ENCODE measurements around the gene FBXO3. TPM values are rescaled to one million over a fixed set of nuclear protein-coding genes. Genes with fewer than 3 reads are reported as not detected.

Gene FBXO3
- total RNA-seq, 1 donor from 2014 or later, result 29.7 TPM

GRCh38 chr11:33761471-33761870, 12.8 kb downstream of the FBXO3 start:
- no peak for DNase-seq (ENCODE audit: extremely low spot score in 2 of 2)
- Histone ChIP-seq H3K27me3 (no peaks in the 10 kb centered on the region), H3K4me1 (no peaks in the 10 kb centered on the region), H3K9me3 (no peaks in the 10 kb centered on the region), H3K27ac (no peak overlapping the region), H3K4me3 (no peak overlapping the region), H3K36me3 (peaks cover 0 to 78% of the 10 kb centered on the region in 2 donors)
- TF ChIP-seq POLR2A (IDR thresholded peaks at IDR 0.05), result no peak
- TF ChIP-seq CTCF (IDR thresholded peaks at IDR 0.05), result no peak
- TF ChIP-seq POLR2AphosphoS5 (IDR thresholded peaks at IDR 0.05; ENCODE audit: insufficient read depth in 1 of 2, low read depth in 1 of 2), result no peak
- intact Hi-C loops (cut with DNase I), result no loop called here

- peaks cover 0 to 69% of the 10 kb centered on the region in 2 donors for H3K36me3 ChIP-seq
- no peak overlapping the region for H3K27ac ChIP-seq
- no peak overlapping the region for H3K4me3 ChIP-seq
- DNase-seq (ENCODE audit: extremely low spot score in 2 of 2), result no peak
- intact Hi-C loops (cut with DNase I), result no loop called here
- no peaks in the 10 kb centered on the region for H3K9me3 ChIP-seq
- TF ChIP-seq CTCF (IDR thresholded peaks at IDR 0.05) (no peak), POLR2AphosphoS5 (IDR thresholded peaks at IDR 0.05; ENCODE audit: insufficient read depth in 1 of 2, low read depth in 1 of 2) (no peak), POLR2A (IDR thresholded peaks at IDR 0.05) (no peak)
- H3K4me1 ChIP-seq, result no peaks in the 10 kb centered on the region
- no peaks in the 10 kb centered on the region for H3K27me3 ChIP-seq
Measured at GRCh38 chr11:33753304-33753967, 20.9 kb downstream of the FBXO3 start.

- Histone ChIP-seq H3K4me3 (no peak overlapping the region), H3K36me3 (peaks cover 0 to 62% of the 10 kb centered on the region in 2 donors), H3K27ac (no peak overlapping the region), H3K27me3 (no peaks in the 10 kb centered on the region), H3K9me3 (no peaks in the 10 kb centered on the region), H3K4me1 (no peaks in the 10 kb centered on the region)
- intact Hi-C loops (cut with DNase I), result no loop called here
- TF ChIP-seq CTCF (IDR thresholded peaks at IDR 0.05), result no peak
- no peak for TF ChIP-seq POLR2AphosphoS5 (IDR thresholded peaks at IDR 0.05; ENCODE audit: insufficient read depth in 1 of 2, low read depth in 1 of 2)
- TF ChIP-seq POLR2A (IDR thresholded peaks at IDR 0.05), result no peak
- DNase-seq (ENCODE audit: extremely low spot score in 2 of 2), result no peak
Measured at GRCh38 chr11:33751878-33752277, 22.4 kb downstream of the FBXO3 start.

- DNase-seq (ENCODE audit: extremely low spot score in 2 of 2), result no peak
- Histone ChIP-seq H3K4me3 (no peak overlapping the region), H3K27me3 (no peaks in the 10 kb centered on the region), H3K36me3 (peaks cover 0 to 43% of the 10 kb centered on the region in 2 donors), H3K4me1 (no peaks in the 10 kb centered on the region), H3K9me3 (no peaks in the 10 kb centered on the region), H3K27ac (no peak overlapping the region)
- intact Hi-C loops (cut with DNase I), result no loop called here
- no peak for TF ChIP-seq CTCF (IDR thresholded peaks at IDR 0.05)
- no peak for TF ChIP-seq POLR2A (IDR thresholded peaks at IDR 0.05)
- no peak for TF ChIP-seq POLR2AphosphoS5 (IDR thresholded peaks at IDR 0.05; ENCODE audit: insufficient read depth in 1 of 2, low read depth in 1 of 2)
Measured at GRCh38 chr11:33747979-33748378, 26.3 kb downstream of the FBXO3 start.

- Histone ChIP-seq H3K9me3 (no peaks in the 10 kb centered on the region), H3K4me3 (no peak overlapping the region), H3K27ac (no peak overlapping the region), H3K36me3 (peaks cover 0 to 32% of the 10 kb centered on the region in 2 donors), H3K4me1 (no peaks in the 10 kb centered on the region), H3K27me3 (no peaks in the 10 kb centered on the region)
- intact Hi-C loops (cut with DNase I), result no loop called here
- DNase-seq (ENCODE audit: extremely low spot score in 2 of 2), result no peak
- TF ChIP-seq POLR2AphosphoS5 (IDR thresholded peaks at IDR 0.05; ENCODE audit: insufficient read depth in 1 of 2, low read depth in 1 of 2), result no peak
- TF ChIP-seq CTCF (IDR thresholded peaks at IDR 0.05), result no peak
- no peak for TF ChIP-seq POLR2A (IDR thresholded peaks at IDR 0.05)
Measured at GRCh38 chr11:33743291-33743690, 31.0 kb downstream of the FBXO3 start.
